ENCODE results near the gene TMA7. TPM values are rescaled to one million over a fixed set of nuclear protein-coding genes. Genes with fewer than 3 reads are reported as not detected.
A peak's percentile ranks its signal among the peaks of the same experiment; 100 is the strongest.

The TMA7 gene
- total and polyA plus RNA-seq, 2 of the 13 experiments (the other 11 are each of a cell fraction or from before 2014, with no cell fraction given): 100 to 486 TPM

DNA sequence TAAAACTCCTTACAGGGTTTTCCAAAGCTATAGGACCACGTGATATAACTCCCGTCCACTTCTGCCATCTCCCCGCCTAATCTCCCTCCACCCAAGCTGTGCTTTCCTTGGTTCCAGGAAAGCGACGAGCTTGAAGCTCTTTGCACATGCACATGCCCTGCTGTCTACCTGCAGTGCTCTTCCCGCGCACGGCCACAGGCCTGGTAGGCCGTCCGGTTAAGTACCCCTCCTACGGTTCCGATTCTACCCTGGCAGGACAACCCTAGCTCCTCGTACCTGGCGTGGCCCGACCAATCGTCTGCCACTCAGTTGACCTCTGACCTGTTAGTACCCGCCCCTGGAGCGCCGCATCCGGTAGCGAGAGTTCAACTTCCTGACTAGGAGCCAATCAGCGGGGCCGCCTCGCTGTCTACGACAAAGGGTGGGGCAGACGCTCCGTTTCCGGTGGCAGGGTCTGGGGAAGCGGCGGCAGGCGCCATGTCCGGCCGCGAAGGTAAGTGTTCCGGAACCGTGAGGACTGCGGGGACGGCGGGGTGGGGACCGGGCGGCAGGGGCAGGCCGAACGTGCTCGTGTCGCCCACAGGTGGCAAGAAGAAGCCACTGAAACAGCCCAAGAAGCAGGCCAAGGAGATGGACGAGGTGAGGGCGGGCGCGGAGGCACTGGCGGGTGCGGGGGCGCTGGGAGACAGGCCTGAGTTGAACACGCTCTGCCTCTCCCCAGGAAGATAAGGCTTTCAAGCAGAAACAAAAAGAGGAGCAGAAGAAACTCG is at the start of gene TMA7, which contains the start of gene CCDC51 (continued):
- TF ChIP-seq MAFF (IDR thresholded peaks at IDR 0.05; ENCODE audit: low read depth, low read length) (no peak), SMARCC2 (IDR thresholded peaks at IDR 0.05) (no peak), ZNF44 (CRISPR knock-in tag; IDR thresholded peaks at IDR 0.05) (0 out of 2 replicates have a peak, but pooled peaks have one; percentile 50), ZFY (CRISPR knock-in tag; IDR thresholded peaks at IDR 0.05) (peak; percentile 94), ARNT2 (CRISPR knock-in tag; IDR thresholded peaks at IDR 0.05; ENCODE audit: low read depth) (peak; percentile 75), NCOA1 (CRISPR knock-in tag; IDR thresholded peaks at IDR 0.05) (no peak), SOX5 (CRISPR knock-in tag; IDR thresholded peaks at IDR 0.05; ENCODE audit: borderline replicate concordance) (no peak; the same call in 1 of the 2 replicates), ZNF382 (CRISPR knock-in tag; IDR thresholded peaks at IDR 0.05; ENCODE audit: borderline replicate concordance) (no peak), U2AF1 (optimal IDR thresholded peaks at IDR 0.05; ENCODE audit: low read depth, low read length) (no peak), NBN (conservative IDR thresholded peaks at IDR 0.05) (no peak), ZNF768 (CRISPR knock-in tag; IDR thresholded peaks at IDR 0.05) (0 out of 2 replicates have a peak, but pooled peaks have one; percentile 32), ZNF678 (CRISPR knock-in tag; IDR thresholded peaks at IDR 0.05) (no peak), REL (CRISPR knock-in tag; conservative IDR thresholded peaks at IDR 0.05) (no peak), KAT7 (CRISPR knock-in tag; IDR thresholded peaks at IDR 0.05; ENCODE audit: borderline replicate concordance) (peak; percentile 70), AGO2 (optimal IDR thresholded peaks at IDR 0.05; ENCODE audit: low read depth, low read length) (no peak), ONECUT2 (CRISPR knock-in tag; IDR thresholded peaks at IDR 0.05) (no peak), SIX1 (CRISPR knock-in tag; IDR thresholded peaks at IDR 0.05; ENCODE audit: borderline replicate concordance) (no peak; the same call in 1 of the 2 replicates), MBD4 (IDR thresholded peaks at IDR 0.05; ENCODE audit: borderline replicate concordance, low read length) (no peak), RFX1 (IDR thresholded peaks at IDR 0.05) (no peak), ZFP36L2 (CRISPR knock-in tag; IDR thresholded peaks at IDR 0.05) (no peak)
- TF ChIP-seq, protein P1, sequence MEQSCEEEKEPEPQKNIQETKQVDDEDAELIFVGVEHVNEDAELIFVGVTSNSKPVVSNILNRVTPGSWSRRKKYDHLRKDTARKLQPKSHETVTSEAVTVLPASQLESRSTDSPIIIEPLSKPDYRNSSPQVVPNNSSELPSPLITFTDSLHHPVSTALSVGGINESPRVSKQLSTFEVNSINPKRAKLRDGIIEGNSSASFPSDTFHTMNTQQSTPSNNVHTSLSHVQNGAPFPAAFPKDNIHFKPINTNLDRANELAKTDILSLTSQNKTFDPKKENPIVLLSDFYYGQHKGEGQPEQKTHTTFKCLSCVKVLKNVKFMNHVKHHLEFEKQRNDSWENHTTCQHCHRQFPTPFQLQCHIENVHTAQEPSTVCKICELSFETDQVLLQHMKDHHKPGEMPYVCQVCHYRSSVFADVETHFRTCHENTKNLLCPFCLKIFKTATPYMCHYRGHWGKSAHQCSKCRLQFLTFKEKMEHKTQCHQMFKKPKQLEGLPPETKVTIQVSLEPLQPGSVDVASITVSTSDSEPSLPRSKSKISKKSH (CRISPR knock-in tag; IDR thresholded peaks at IDR 0.05; ENCODE audit: borderline replicate concordance): no peak; the same call in 1 of the 2 replicates
- TF ChIP-seq, protein P2, sequence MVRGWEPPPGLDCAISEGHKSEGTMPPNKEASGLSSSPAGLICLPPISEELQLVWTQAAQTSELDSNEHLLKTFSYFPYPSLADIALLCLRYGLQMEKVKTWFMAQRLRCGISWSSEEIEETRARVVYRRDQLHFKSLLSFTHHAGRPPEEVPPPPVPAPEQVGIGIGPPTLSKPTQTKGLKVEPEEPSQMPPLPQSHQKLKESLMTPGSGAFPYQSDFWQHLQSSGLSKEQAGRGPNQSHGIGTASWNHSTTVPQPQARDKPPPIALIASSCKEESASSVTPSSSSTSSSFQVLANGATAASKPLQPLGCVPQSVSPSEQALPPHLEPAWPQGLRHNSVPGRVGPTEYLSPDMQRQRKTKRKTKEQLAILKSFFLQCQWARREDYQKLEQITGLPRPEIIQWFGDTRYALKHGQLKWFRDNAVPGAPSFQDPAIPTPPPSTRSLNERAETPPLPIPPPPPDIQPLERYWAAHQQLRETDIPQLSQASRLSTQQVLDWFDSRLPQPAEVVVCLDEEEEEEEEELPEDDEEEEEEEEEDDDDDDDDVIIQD (CRISPR knock-in tag; IDR thresholded peaks at IDR 0.05; ENCODE audit: low read depth): no peak
- TF ChIP-seq, protein P3, sequence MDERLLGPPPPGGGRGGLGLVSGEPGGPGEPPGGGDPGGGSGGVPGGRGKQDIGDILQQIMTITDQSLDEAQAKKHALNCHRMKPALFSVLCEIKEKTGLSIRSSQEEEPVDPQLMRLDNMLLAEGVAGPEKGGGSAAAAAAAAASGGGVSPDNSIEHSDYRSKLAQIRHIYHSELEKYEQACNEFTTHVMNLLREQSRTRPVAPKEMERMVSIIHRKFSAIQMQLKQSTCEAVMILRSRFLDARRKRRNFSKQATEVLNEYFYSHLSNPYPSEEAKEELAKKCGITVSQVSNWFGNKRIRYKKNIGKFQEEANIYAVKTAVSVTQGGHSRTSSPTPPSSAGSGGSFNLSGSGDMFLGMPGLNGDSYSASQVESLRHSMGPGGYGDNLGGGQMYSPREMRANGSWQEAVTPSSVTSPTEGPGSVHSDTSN (CRISPR knock-in tag; IDR thresholded peaks at IDR 0.05): peak; percentile 53
- TF ChIP-seq, protein P4, sequence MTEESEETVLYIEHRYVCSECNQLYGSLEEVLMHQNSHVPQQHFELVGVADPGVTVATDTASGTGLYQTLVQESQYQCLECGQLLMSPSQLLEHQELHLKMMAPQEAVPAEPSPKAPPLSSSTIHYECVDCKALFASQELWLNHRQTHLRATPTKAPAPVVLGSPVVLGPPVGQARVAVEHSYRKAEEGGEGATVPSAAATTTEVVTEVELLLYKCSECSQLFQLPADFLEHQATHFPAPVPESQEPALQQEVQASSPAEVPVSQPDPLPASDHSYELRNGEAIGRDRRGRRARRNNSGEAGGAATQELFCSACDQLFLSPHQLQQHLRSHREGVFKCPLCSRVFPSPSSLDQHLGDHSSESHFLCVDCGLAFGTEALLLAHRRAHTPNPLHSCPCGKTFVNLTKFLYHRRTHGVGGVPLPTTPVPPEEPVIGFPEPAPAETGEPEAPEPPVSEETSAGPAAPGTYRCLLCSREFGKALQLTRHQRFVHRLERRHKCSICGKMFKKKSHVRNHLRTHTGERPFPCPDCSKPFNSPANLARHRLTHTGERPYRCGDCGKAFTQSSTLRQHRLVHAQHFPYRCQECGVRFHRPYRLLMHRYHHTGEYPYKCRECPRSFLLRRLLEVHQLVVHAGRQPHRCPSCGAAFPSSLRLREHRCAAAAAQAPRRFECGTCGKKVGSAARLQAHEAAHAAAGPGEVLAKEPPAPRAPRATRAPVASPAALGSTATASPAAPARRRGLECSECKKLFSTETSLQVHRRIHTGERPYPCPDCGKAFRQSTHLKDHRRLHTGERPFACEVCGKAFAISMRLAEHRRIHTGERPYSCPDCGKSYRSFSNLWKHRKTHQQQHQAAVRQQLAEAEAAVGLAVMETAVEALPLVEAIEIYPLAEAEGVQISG (CRISPR knock-in tag; IDR thresholded peaks at IDR 0.05): peak; percentile 87
- TF ChIP-seq, protein P5, sequence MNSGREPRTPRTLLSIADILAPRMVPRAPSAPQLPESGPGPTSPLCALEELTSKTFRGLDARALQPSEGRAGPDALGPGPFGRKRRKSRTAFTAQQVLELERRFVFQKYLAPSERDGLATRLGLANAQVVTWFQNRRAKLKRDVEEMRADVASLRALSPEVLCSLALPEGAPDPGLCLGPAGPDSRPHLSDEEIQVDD (CRISPR knock-in tag; IDR thresholded peaks at IDR 0.05; ENCODE audit: borderline replicate concordance): 0 out of 2 replicates have a peak, but pooled peaks have one; percentile 35
